MM.1S (cell line): Measurements from ENCODE around the gene CTNNA2.
"Not testable (repeated sequence)": the region's sequence is repeated elsewhere in the genome, so short reads cannot be mapped to it uniquely, and the experiment has no call there.

Experiments
- DNase-seq: peaks from one replicate; pipeline ENCODE4 v3.0.0-alpha.2; 2015
- H2AFZ ChIP-seq: fragments of 300-600 bp; sonication (generic); 2 replicates; pipeline ENCODE4 v1.6.0; 2016; ENCODE audit warnings: antibody characterized with exemption, low read length
- H3F3A ChIP-seq: fragments of 300-600 bp; sonication (generic); 2 replicates; pipeline ENCODE4 v1.6.1; 2016; ENCODE audit warnings: mild to moderate bottlenecking, antibody characterized with exemption, low read length, moderate library complexity, mixed read lengths; ENCODE audit not compliant: insufficient read depth
- H3K27ac ChIP-seq: fragments of 300-600 bp; sonication (generic); 2 replicates; pipeline ENCODE4 v1.5.1; 2016; ENCODE audit warnings: mild to moderate bottlenecking, low read length
- H3K27me3 ChIP-seq: fragments of 300-600 bp; sonication (generic); replicated peaks from 2 replicates; pipeline ENCODE4 v1.6.0; 2016; ENCODE audit warnings: low read length; ENCODE audit not compliant: insufficient read depth
- H3K36me3 ChIP-seq: fragments of 300-600 bp; sonication (generic); replicated peaks from 2 replicates; pipeline ENCODE4 v1.6.1; 2016; ENCODE audit warnings: mild to moderate bottlenecking, low read length, mixed read lengths; ENCODE audit not compliant: insufficient read depth
- H3K4me1 ChIP-seq: fragments of 300-600 bp; sonication (generic); 2 replicates; pipeline ENCODE4 v1.6.1; 2016; ENCODE audit warnings: low read length, mixed read lengths
- H3K4me2 ChIP-seq: fragments of 300-600 bp; sonication (generic); 2 replicates; pipeline ENCODE4 v1.6.0; 2016; ENCODE audit warnings: low read depth, low read length
- H3K4me3 ChIP-seq: fragments of 300-600 bp; sonication (generic); 2 replicates; pipeline ENCODE4 v1.5.1; 2016; ENCODE audit warnings: low read length, mixed read lengths
- H3K79me2 ChIP-seq: fragments of 300-600 bp; sonication (generic); 2 replicates; pipeline ENCODE4 v1.6.1; 2016; ENCODE audit warnings: mixed run types, low read length, mixed read lengths
- H3K9ac ChIP-seq: fragments of 300-600 bp; sonication (generic); 2 replicates; pipeline ENCODE4 v1.6.1; 2016; ENCODE audit warnings: low read length, mixed read lengths
- H3K9me2 ChIP-seq: fragments of 300-600 bp; sonication (generic); replicated peaks from 2 replicates; pipeline ENCODE4 v1.6.1; 2016; ENCODE audit warnings: mild to moderate bottlenecking, low read length, mixed read lengths; ENCODE audit not compliant: insufficient read depth
- H3K9me3 ChIP-seq: fragments of 300-600 bp; sonication (generic); replicated peaks from 2 replicates; pipeline ENCODE4 v1.6.1; 2016; ENCODE audit warnings: mild to moderate bottlenecking, low read length, mixed read lengths; ENCODE audit not compliant: insufficient read depth
- H4K20me1 ChIP-seq: fragments of 300-600 bp; sonication (generic); 2 replicates; pipeline ENCODE4 v1.6.1; 2016; ENCODE audit warnings: mild to moderate bottlenecking, low read length, moderate library complexity, mixed read lengths; ENCODE audit not compliant: insufficient read depth
- EZH2 ChIP-seq: fragments of 300-600 bp; sonication (generic); optimal IDR thresholded peaks from 2 replicates; pipeline ENCODE3; 2017; ENCODE audit warnings: low read depth, mild to moderate bottlenecking, antibody characterized with exemption, low read length, mixed read lengths
- EZH2phosphoT487 ChIP-seq: fragments of 300-600 bp; sonication (generic); IDR thresholded peaks from 2 replicates; pipeline ENCODE4 v1.6.1; 2018; ENCODE audit warnings: antibody characterized with exemption, low read length
- TF ChIP-seq, protein P1 (sequence below): fragments of 300-600 bp; sonication (generic); IDR thresholded peaks from 2 replicates; pipeline ENCODE4 v1.5.1; 2016; ENCODE audit warnings: antibody characterized with exemption, low read length, mixed read lengths

The CTNNA2 gene

DNA sequence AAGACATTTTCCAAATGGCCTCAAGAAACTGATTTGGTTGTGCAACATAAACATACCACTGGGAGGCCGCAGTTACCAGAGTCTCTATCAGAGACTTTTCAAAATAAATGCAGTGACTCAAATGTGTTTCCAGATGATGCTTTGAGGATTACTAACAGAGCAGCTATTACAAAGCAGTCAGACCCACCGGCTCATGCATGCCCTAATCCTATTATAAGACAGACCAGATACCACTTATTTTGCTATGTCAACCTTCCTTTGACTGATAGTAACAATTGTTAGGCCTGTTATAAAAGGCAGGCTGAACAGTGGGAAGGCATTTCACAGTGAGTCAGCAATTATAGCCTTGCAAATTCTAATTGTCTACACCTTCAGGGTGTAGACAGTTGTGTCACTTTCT lies 574.0 kb downstream of the CTNNA2 start:
- no peaks in the 10 kb centered on the region for H3K27me3 ChIP-seq
- no peak overlapping the region for H3K4me3 ChIP-seq
- no peak overlapping the region for H2AFZ ChIP-seq
- no peak for TF ChIP-seq EZH2
- TF ChIP-seq, protein P1, sequence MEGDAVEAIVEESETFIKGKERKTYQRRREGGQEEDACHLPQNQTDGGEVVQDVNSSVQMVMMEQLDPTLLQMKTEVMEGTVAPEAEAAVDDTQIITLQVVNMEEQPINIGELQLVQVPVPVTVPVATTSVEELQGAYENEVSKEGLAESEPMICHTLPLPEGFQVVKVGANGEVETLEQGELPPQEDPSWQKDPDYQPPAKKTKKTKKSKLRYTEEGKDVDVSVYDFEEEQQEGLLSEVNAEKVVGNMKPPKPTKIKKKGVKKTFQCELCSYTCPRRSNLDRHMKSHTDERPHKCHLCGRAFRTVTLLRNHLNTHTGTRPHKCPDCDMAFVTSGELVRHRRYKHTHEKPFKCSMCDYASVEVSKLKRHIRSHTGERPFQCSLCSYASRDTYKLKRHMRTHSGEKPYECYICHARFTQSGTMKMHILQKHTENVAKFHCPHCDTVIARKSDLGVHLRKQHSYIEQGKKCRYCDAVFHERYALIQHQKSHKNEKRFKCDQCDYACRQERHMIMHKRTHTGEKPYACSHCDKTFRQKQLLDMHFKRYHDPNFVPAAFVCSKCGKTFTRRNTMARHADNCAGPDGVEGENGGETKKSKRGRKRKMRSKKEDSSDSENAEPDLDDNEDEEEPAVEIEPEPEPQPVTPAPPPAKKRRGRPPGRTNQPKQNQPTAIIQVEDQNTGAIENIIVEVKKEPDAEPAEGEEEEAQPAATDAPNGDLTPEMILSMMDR = no peak
- TF ChIP-seq EZH2phosphoT487 = no peak
- no peaks in the 10 kb centered on the region for H3F3A ChIP-seq
- DNase-seq = no peak
- H3K9me3 ChIP-seq = no peaks in the 10 kb centered on the region
- H4K20me1 ChIP-seq = no peaks in the 10 kb centered on the region
- no peak overlapping the region for H3K4me2 ChIP-seq
- H3K4me1 ChIP-seq = no peaks in the 10 kb centered on the region
- no peaks in the 10 kb centered on the region for H3K36me3 ChIP-seq
- H3K79me2 ChIP-seq = no peaks in the 10 kb centered on the region
- H3K9me2 ChIP-seq = no peaks in the 10 kb centered on the region
- H3K9ac ChIP-seq = no peak overlapping the region
- H3K27ac ChIP-seq = no peak overlapping the region

DNA sequence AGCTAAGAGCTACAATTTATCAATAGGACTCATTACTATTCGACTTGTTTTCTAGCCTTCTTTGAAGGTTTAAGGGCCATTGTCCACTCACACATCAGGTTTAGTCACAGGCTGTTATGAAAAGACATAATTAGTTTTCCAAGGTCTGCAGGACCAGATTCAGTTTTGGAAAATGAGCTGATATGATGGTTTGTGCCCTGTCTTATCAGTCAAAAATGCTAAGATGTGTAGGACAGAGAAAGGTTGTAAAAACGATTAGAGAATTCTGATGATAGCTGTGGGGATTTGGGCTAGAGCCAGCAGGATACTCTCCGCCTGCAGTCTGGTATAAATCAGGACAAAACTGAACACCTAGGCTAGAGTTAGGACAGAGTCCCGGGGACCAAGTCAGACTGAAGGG lies 578.4 kb downstream of the CTNNA2 start:
- H3K79me2 ChIP-seq = no peaks in the 10 kb centered on the region
- H3F3A ChIP-seq = no peaks in the 10 kb centered on the region
- no peaks in the 10 kb centered on the region for H4K20me1 ChIP-seq
- no peaks in the 10 kb centered on the region for H3K36me3 ChIP-seq
- no peak overlapping the region for H3K27ac ChIP-seq
- no peaks in the 10 kb centered on the region for H3K27me3 ChIP-seq
- no peak overlapping the region for H3K4me3 ChIP-seq
- H3K4me1 ChIP-seq = no peaks in the 10 kb centered on the region
- no peaks in the 10 kb centered on the region for H3K9me2 ChIP-seq
- no peak overlapping the region for H2AFZ ChIP-seq
- H3K9me3 ChIP-seq = no peaks in the 10 kb centered on the region
- DNase-seq = no peak
- TF ChIP-seq, protein P1 = no peak
- TF ChIP-seq EZH2 (no peak), EZH2phosphoT487 (no peak)
- H3K9ac ChIP-seq = no peak overlapping the region
- no peak overlapping the region for H3K4me2 ChIP-seq

DNA sequence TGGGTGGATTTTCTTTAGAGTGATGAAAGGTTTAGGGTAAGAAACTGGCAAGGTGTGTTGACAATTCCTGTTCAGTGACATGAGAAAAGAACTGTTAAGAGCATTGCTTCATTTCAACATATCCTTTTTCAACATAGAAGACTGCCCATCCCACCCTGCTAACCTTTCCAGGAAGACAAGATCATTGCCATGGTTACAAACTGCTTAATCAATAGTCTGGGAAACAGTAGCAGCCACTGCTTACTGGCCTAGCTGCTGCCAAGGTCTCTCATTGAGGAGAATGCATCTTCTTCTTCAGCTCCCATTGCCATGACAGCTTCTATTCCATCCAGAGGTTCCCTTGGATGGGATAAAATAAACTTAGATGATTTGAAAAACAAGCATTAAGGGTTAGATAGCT lies 579.6 kb downstream of the CTNNA2 start:
- Histone ChIP-seq H3K4me2 (no peak overlapping the region), H3K9me3 (no peaks in the 10 kb centered on the region), H3F3A (no peaks in the 10 kb centered on the region), H3K27me3 (no peaks in the 10 kb centered on the region), H2AFZ (no peak overlapping the region), H4K20me1 (no peaks in the 10 kb centered on the region), H3K36me3 (no peaks in the 10 kb centered on the region), H3K4me3 (no peak overlapping the region), H3K79me2 (no peaks in the 10 kb centered on the region), H3K9ac (no peak overlapping the region), H3K9me2 (no peaks in the 10 kb centered on the region), H3K27ac (no peak overlapping the region), H3K4me1 (no peaks in the 10 kb centered on the region)
- DNase-seq = no peak
- TF ChIP-seq EZH2 (no peak), EZH2phosphoT487 (no peak)
- TF ChIP-seq, protein P1 = no peak

DNA sequence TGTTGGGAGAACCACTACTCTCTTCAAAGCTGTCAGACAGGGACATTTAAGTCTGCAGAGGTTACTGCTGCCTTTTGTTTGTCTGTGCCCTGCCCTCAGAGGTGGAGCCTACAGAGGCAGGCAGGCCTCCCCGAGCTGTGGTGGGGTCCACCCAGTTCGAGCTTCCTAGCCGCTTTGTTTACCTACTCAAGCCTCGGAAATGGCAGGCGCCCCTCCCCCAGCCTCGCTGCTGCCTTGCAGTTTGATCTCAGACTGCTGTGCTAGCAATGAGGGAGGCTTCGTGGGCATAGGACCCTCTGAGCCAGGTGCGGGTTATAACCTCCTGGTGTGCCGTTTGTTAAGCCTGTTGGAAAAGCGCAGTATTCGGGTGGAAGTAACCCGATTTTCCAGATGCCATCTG lies 585.7 kb downstream of the CTNNA2 start:
- H2AFZ ChIP-seq, H3K9ac ChIP-seq, H3K9me2 ChIP-seq, DNase-seq, H3K4me3 ChIP-seq, H3K4me2 ChIP-seq, H3K27me3 ChIP-seq, H3F3A ChIP-seq, H3K4me1 ChIP-seq, H3K27ac ChIP-seq, H4K20me1 ChIP-seq, H3K36me3 ChIP-seq, H3K9me3 ChIP-seq, H3K79me2 ChIP-seq: not testable (repeated sequence)
